ENCODE data around the gene RARS1.

The RARS1 gene

GRCh38 chr5:168557389-168557788 lies 71.1 kb downstream of the RARS1 start:
- no peak for DNase-seq (ENCODE audit: low spot score)

- no peak for DNase-seq (ENCODE audit: low spot score)
Measured at GRCh38 chr5:168562279-168562678, 76.0 kb downstream of the RARS1 start.

- DNase-seq (ENCODE audit: low spot score) = no peak
Measured at GRCh38 chr5:168563959-168564358, 77.7 kb downstream of the RARS1 start.

GRCh38 chr5:168568738-168569137 lies 82.5 kb downstream of the RARS1 start:
- DNase-seq (ENCODE audit: low spot score) = no peak
